Measurements from ENCODE around the gene GNE. TPM values are rescaled to one million over a fixed set of nuclear protein-coding genes. Genes with fewer than 3 reads are reported as not detected.
A peak's percentile ranks its signal among the peaks of the same experiment; 100 is the strongest.
"Not testable (repeated sequence)": the region's sequence is repeated elsewhere in the genome, so short reads cannot be mapped to it uniquely, and the experiment has no call there.

GNE gene
- total RNA-seq, 2 experiments from 2014 or later = 19.2 to 20.5 TPM

- intact Hi-C loops (cut with micrococcal nuclease); H3K27ac Mint-ChIP-seq; DNase-seq; H3K9me3 Mint-ChIP-seq; POLR2A ChIA-PET; H3K27me3 Mint-ChIP-seq; H3K4me1 Mint-ChIP-seq (ENCODE audit: low read depth); H3K36me3 Mint-ChIP-seq; H3K4me3 Mint-ChIP-seq; CTCF ChIA-PET: not testable (repeated sequence)
These were observed 78.0 kb downstream of the GNE start for GRCh38 chr9:36180243-36180642.

- H3K4me3 Mint-ChIP-seq = no peak overlapping the region
- no peak for DNase-seq
- H3K36me3 Mint-ChIP-seq = no peaks in the 10 kb centered on the region
- intact Hi-C loops (cut with micrococcal nuclease) = no loop called here
- H3K9me3 Mint-ChIP-seq = peaks cover 8% of the 10 kb centered on the region
- no peak overlapping the region for H3K27ac Mint-ChIP-seq
- no peaks in the 10 kb centered on the region for H3K4me1 Mint-ChIP-seq (ENCODE audit: low read depth)
- ChIA-PET CTCF (interaction anchor here (1.1 to 3.1 kb wide), 3 partner anchors 11 to 76 kb away, joined by 3 to 9 read pairs (median 4); no protein-coding TSS in a partner anchor), POLR2A (no interaction called here)
- H3K27me3 Mint-ChIP-seq = no peaks in the 10 kb centered on the region
These were observed 80.7 kb downstream of the GNE start for GRCh38 chr9:36177571-36177970.

GRCh38 chr9:36176496-36176895 lies 81.8 kb downstream of the GNE start:
- POLR2A ChIA-PET; H3K27ac Mint-ChIP-seq; H3K9me3 Mint-ChIP-seq; DNase-seq; H3K27me3 Mint-ChIP-seq; intact Hi-C loops (cut with micrococcal nuclease); H3K36me3 Mint-ChIP-seq; H3K4me3 Mint-ChIP-seq; H3K4me1 Mint-ChIP-seq (ENCODE audit: low read depth): not testable (repeated sequence)
- CTCF ChIA-PET = interaction anchor here (2.0 to 3.1 kb wide), 2 partner anchors 10 to 73 kb away, joined by 5 to 9 read pairs; no protein-coding TSS in a partner anchor

GRCh38 chr9:36175209-36175608 lies 83.0 kb downstream of the GNE start:
- CTCF ChIA-PET = interaction anchor here (2.0 kb wide), 1 partner anchor 8 kb away, joined by 5 read pairs; no protein-coding TSS in a partner anchor
- intact Hi-C loops (cut with micrococcal nuclease); POLR2A ChIA-PET; H3K4me1 Mint-ChIP-seq (ENCODE audit: low read depth); H3K36me3 Mint-ChIP-seq; H3K27ac Mint-ChIP-seq; DNase-seq; H3K4me3 Mint-ChIP-seq; H3K9me3 Mint-ChIP-seq; H3K27me3 Mint-ChIP-seq: not testable (repeated sequence)

GRCh38 chr9:36174731-36175130 lies 83.5 kb downstream of the GNE start:
- ChIA-PET POLR2A (no interaction called here), CTCF (interaction anchor here (2.0 kb wide), 1 partner anchor 8 kb away, joined by 5 read pairs; no protein-coding TSS in a partner anchor)
- intact Hi-C loops (cut with micrococcal nuclease) = no loop called here

GRCh38 chr9:36174271-36174670 lies 84.0 kb downstream of the GNE start:
- Mint-ChIP-seq H3K36me3 (no peaks in the 10 kb centered on the region), H3K4me3 (no peak overlapping the region), H3K9me3 (no peaks in the 10 kb centered on the region), H3K4me1 (ENCODE audit: low read depth) (no peaks in the 10 kb centered on the region), H3K27ac (no peak overlapping the region), H3K27me3 (no peaks in the 10 kb centered on the region)
- ChIA-PET CTCF (no interaction called here), POLR2A (interaction anchor here (0.6 kb wide), 1 partner anchor 71 kb away, joined by 3 read pairs; no protein-coding TSS in a partner anchor)
- intact Hi-C loops (cut with micrococcal nuclease) = no loop called here
- DNase-seq = no peak

More at GRCh38 chr9:36174731-36175130, 83.5 kb downstream of the GNE start:
- Mint-ChIP-seq H3K27me3 (no peaks in the 10 kb centered on the region), H3K9me3 (peaks cover 2% of the 10 kb centered on the region), H3K36me3 (no peaks in the 10 kb centered on the region), H3K27ac (no peak overlapping the region), H3K4me1 (ENCODE audit: low read depth) (no peaks in the 10 kb centered on the region), H3K4me3 (no peak overlapping the region)
- DNase-seq = no peak

GRCh38 chr9:36173861-36174260 lies 84.4 kb downstream of the GNE start:
- no peaks in the 10 kb centered on the region for H3K4me1 Mint-ChIP-seq (ENCODE audit: low read depth)
- no peaks in the 10 kb centered on the region for H3K27me3 Mint-ChIP-seq
- ChIA-PET POLR2A (interaction anchor here (0.6 kb wide), 1 partner anchor 71 kb away, joined by 3 read pairs; no protein-coding TSS in a partner anchor), CTCF (no interaction called here)
- H3K9me3 Mint-ChIP-seq = no peaks in the 10 kb centered on the region
- H3K36me3 Mint-ChIP-seq = no peaks in the 10 kb centered on the region
- intact Hi-C loops (cut with micrococcal nuclease) = no loop called here
- H3K27ac Mint-ChIP-seq = no peak overlapping the region
- H3K4me3 Mint-ChIP-seq = no peak overlapping the region
- DNase-seq = no peak

GRCh38 chr9:36170531-36170930 lies 87.7 kb downstream of the GNE start:
- Mint-ChIP-seq H3K9me3 (no peaks in the 10 kb centered on the region), H3K4me1 (ENCODE audit: low read depth) (peaks cover 6% of the 10 kb centered on the region), H3K36me3 (no peaks in the 10 kb centered on the region), H3K27me3 (no peaks in the 10 kb centered on the region), H3K4me3 (no peak overlapping the region), H3K27ac (no peak overlapping the region)
- ChIA-PET POLR2A (no interaction called here), CTCF (interaction anchor here (1.4 to 11.4 kb wide), 2 partner anchors 67 to 68 kb away, joined by 6 to 341 read pairs; no protein-coding TSS in a partner anchor)
- intact Hi-C loops (cut with micrococcal nuclease) = no loop called here
- no peak for DNase-seq

- no peak overlapping the region for H3K4me3 Mint-ChIP-seq
- H3K9me3 Mint-ChIP-seq = no peaks in the 10 kb centered on the region
- POLR2A ChIA-PET = no interaction called here
- H3K27me3 Mint-ChIP-seq = no peaks in the 10 kb centered on the region
- H3K4me1 Mint-ChIP-seq (ENCODE audit: low read depth) = peaks cover 6% of the 10 kb centered on the region
- CTCF ChIA-PET = interaction anchor here (0.8 to 11.4 kb wide), 5 partner anchors 10 to 66 kb away, joined by 3 to 341 read pairs (median 3); partner anchors contain the start of gene CLTA
- H3K36me3 Mint-ChIP-seq = no peaks in the 10 kb centered on the region
- H3K27ac Mint-ChIP-seq = no peak overlapping the region
- intact Hi-C loops (cut with micrococcal nuclease) = no loop called here
- DNase-seq = no peak
These were observed 88.5 kb downstream of the GNE start for GRCh38 chr9:36169708-36170107.

GRCh38 chr9:36169166-36169565 lies 89.1 kb downstream of the GNE start, which contains the start of gene CCIN:
Gene CCIN (plus strand): TSS chr9:36169388. CDS start chr9:36169503, 115 bp downstream.
- H3K27me3 Mint-ChIP-seq = no peaks in the 10 kb centered on the region
- peaks cover 6% of the 10 kb centered on the region for H3K4me1 Mint-ChIP-seq (ENCODE audit: low read depth)
- H3K9me3 Mint-ChIP-seq = no peaks in the 10 kb centered on the region
- intact Hi-C loops (cut with micrococcal nuclease) = no loop called here
- no peak within 1 kb of the TSS for H3K4me3 Mint-ChIP-seq
- ChIA-PET POLR2A (no interaction called here), CTCF (interaction anchor here (0.8 to 11.4 kb wide), 5 partner anchors 10 to 65 kb away, joined by 3 to 341 read pairs (median 3); partner anchors contain the start of gene CLTA)
- H3K36me3 Mint-ChIP-seq = no peaks in the 10 kb centered on the region
- DNase-seq = no peak
- no peak within 1 kb of the TSS for H3K27ac Mint-ChIP-seq

- Mint-ChIP-seq H3K4me3 (peak overlapping the region; percentile 75), H3K36me3 (peaks cover 2% of the 10 kb centered on the region), H3K27me3 (no peaks in the 10 kb centered on the region), H3K27ac (peak overlapping the region; percentile 13), H3K4me1 (ENCODE audit: low read depth) (peaks cover 6% of the 10 kb centered on the region), H3K9me3 (no peaks in the 10 kb centered on the region)
- POLR2A ChIA-PET = interaction anchor here (0.6 to 1.7 kb wide), 5 partner anchors 18 to 291 kb away, joined by 3 to 6 read pairs (median 5); partner anchors contain the start of genes CLTA and GLIPR2
- CTCF ChIA-PET = interaction anchor here (0.6 to 11.4 kb wide), 31 partner anchors 8 to 212 kb away, joined by 3 to 341 read pairs (median 5); partner anchors contain the start of genes CLTA and GLIPR2
- intact Hi-C loops (cut with micrococcal nuclease) = loop anchor here (1.0 to 2.0 kb wide), 5 partner anchors 14 to 212 kb away; partner anchors contain the start of gene GLIPR2
- DNase-seq = peak; percentile 88
These were observed 91.9 kb downstream of the GNE start for GRCh38 chr9:36166168-36166927.

- Mint-ChIP-seq H3K36me3 (peaks cover 2% of the 10 kb centered on the region), H3K27me3 (no peaks in the 10 kb centered on the region), H3K4me1 (ENCODE audit: low read depth) (peaks cover 6% of the 10 kb centered on the region), H3K4me3 (peak overlapping the region; percentile 9), H3K9me3 (no peaks in the 10 kb centered on the region), H3K27ac (no peak overlapping the region)
- ChIA-PET CTCF (interaction anchor here (0.6 to 11.4 kb wide), 20 partner anchors 8 to 211 kb away, joined by 3 to 341 read pairs (median 6); partner anchors contain the start of genes CLTA and GLIPR2), POLR2A (interaction anchor here (1.3 to 1.7 kb wide), 2 partner anchors 17 to 65 kb away, joined by 5 to 6 read pairs; no protein-coding TSS in a partner anchor)
- intact Hi-C loops (cut with micrococcal nuclease) = loop anchor here (1.0 to 2.0 kb wide), 5 partner anchors 13 to 211 kb away; partner anchors contain the start of gene GLIPR2
- no peak for DNase-seq
These were observed 92.5 kb downstream of the GNE start for GRCh38 chr9:36165826-36166167.

Measured in activated CD4-positive, alpha-beta memory T cell treated with anti-CD3 and anti-CD28 coated beads for 36 hours (primary cell).